Stimulated activated CD8-positive, alpha-beta memory T cell treated with anti-CD3 and anti-CD28 coated beads, Interleukin-7, amount 100 ng/mL, for 48 hours (primary cell): Measurements from ENCODE around the gene CCT5.
A peak's percentile ranks its signal among the peaks of the same experiment; 100 is the strongest.

Experiments used
- DNase-seq, 2 donors: peaks; one replicate each; pipeline ENCODE4 v3.0.0-alpha.2; 2020; ENCODE audit warnings: low read depth in 1 of 2; ENCODE audit errors: extremely low read depth in 1 of 2

The CCT5 gene

GRCh38 chr5:10249948-10250805, at the start of gene CCT5:
CCT5 (plus strand) TSS chr5:10250280; CDS start chr5:10250341, 61 bp downstream.
- peak; percentile 71 to 83 for DNase-seq

- DNase-seq = no peak
These were observed 48.7 kb upstream of the CCT5 start for GRCh38 chr5:10201223-10201868.

GRCh38 chr5:10202089-10202910, 47.8 kb upstream of the CCT5 start:
- DNase-seq = no peak

- DNase-seq = no peak
These were observed 41.1 kb upstream of the CCT5 start for GRCh38 chr5:10209004-10209403.

GRCh38 chr5:10213316-10213715, 36.8 kb upstream of the CCT5 start:
- no peak for DNase-seq

- DNase-seq = no peak
These were observed 36.0 kb upstream of the CCT5 start for GRCh38 chr5:10214041-10214440.

DNA sequence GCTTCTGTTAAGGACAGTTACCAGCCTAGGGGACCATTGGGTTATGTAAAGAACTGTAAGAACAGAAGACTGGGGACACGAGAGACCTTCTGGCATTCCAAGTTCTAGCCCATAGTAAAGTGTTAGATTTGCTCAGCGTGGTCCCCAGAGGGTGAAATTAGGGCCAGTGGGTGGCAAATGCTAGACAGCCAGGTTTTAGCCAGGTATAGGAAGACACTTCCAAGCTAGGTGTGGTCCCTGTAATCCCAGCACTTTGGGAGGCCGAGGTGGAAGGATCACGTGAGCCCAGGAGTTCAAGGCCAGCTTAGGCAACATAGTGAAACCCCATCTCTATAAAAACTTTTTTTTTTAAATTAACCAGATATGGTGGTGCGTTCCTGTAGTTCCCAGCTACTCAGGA, 34.7 kb upstream of the CCT5 start:
- DNase-seq = no peak

- DNase-seq = no peak
These were observed 34.0 kb upstream of the CCT5 start for GRCh38 chr5:10216107-10216506.

DNA sequence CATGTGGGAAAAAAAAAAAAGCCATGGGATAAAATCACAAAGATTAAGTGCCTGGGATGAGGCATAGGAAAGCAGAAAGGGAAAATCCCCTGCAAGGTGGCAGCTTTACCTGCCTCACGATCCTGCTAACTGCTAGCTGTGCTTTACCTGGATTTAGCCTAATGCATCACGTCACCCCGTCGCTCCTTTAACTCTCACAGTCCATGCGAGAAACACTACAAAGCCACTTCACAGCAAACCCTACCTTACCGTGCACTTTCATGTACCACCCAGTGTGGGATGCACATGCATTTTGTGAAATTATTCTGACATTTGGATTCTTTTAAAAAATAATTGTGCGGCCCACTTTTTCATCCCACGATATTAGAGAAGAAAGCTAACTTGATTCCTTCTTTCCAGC, 31.4 kb upstream of the CCT5 start:
- DNase-seq = no peak

DNA sequence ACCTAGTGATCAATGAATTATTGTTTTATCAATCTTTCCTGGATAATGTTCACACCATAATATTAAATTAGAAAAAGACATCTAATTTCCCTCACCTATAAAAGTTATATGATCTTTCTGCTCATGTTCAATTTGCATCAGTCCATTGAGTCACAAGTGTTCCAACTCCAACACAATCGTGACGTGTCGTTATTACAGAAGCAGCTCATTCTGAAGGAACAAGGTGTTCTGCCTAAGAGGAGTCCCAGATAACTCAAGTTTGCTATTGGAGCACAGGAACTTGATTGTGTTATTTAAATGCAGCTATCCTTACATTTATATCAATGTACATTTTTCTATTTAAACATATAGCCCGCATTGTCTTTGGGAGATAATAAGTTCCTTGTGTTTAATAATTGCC, 31.0 kb upstream of the CCT5 start:
- no peak for DNase-seq

- no peak for DNase-seq
These were observed 29.8 kb upstream of the CCT5 start for GRCh38 chr5:10220248-10220647.

DNA sequence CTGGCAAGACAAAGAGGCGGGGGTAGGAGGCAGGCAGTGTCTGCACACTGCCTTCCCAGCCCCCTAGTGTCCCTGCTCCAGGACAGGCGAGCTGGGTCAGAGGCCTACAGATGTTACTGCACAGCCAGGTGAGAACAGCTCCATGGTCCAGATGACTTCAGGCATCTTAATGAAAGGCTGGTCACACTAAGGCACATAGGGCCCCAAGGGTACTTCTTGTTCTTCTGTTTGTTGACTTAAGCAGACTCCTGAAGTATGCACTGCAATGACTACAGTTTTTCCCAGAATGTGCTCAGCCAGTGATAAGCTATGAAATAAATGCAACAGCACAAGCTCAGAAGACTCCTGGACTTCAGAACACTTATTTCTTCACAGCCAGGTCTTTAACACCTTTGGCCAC, 27.8 kb upstream of the CCT5 start:
- DNase-seq = no peak

GRCh38 chr5:10227379-10227778, 22.7 kb upstream of the CCT5 start:
- no peak for DNase-seq

DNA sequence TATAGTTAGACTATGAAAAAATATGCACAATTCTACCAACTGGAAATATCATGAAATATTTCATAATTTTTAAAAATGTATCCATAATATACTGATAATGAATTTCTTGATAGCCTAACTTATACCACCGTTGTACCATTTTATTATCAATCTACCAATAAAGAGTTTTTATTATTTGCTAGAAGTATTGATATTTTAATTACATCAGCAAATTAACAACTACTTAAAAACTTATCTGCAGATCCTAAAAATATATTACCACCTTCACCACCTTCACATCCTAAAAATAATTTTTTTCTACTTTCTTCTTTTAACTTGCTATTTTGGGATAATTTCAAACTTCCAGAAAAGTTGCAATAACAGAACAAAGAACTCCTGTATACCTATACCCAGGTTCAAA, 21.8 kb upstream of the CCT5 start:
- DNase-seq = no peak

DNA sequence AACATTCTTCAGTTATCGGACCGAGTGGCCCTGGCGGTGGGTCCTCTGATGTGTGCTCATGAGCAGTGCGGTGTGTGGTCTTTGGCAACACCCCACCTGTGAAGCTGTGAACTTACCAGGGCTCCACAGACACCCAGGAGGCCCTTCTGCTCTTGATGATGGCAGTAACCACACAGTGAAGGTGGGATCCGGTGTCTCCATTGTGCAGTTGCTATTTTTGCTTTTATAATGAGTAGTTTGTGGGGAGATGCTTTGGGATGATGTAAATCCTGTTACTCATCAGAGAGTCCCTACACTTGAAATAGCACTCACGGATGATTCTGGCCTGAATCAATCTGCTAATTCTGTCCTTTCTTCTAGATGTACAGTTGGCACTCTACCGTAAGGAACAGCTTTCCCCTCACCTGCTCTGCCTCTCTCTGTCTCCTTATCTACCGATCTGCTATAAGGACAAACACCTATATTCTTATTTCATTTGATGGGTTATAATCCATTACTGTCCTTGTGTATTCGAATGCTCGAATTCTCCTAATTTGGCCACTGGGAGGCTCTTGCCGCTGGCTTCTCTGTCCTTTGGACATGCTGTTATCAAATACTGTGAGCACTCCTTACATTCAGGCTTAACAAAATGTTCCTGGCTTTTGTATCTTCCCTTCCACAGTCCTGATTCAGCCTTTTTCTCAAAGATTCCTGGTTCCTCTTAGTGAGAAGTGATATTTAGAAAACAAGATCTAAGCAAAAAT, 20.6 kb upstream of the CCT5 start:
- DNase-seq = no peak

DNA sequence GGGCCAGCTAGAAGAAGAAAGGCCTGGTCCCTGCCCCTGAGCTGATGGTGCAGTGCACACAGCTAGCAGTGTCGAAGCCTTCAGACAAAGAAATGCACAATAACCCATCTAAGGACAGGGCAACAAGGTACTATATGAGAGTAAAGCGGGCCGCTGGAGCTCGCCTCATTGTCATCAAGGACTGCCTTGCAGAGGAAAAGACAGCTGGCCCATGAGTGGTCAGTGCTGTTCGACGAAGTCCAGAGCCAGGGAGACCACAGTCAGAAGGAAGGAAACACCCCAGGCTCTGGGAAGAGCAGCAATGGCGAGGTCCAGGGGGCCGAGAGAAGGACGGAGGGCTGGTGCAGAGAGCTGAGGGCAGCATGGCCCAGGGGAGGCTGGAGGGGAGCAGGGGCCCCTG, 17.7 kb upstream of the CCT5 start:
- DNase-seq = no peak

- DNase-seq = no peak
These were observed 17.1 kb upstream of the CCT5 start for GRCh38 chr5:10233011-10233410.

- no peak for DNase-seq
These were observed 16.6 kb upstream of the CCT5 start for GRCh38 chr5:10233505-10233904.

DNA sequence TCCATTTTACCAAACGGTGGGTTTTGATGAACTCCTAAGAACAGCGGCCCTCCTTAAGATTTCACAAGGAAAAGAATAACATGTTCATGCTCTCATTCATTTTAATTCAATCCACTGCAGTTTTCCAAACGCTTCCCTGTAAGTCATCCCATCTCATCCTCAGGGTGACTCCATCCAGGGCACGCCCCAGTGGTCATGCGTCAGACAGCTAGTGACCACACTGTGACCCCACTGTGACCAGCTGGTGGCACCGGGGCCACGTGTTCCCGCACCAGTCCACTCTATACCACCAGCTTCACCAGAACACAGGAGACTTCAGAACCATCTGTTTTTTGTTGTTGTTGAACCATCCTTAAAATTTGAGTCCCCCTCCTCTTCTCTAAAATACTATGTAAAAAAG, 14.7 kb upstream of the CCT5 start:
- no peak for DNase-seq

GRCh38 chr5:10243660-10244240, 6.3 kb upstream of the CCT5 start:
- DNase-seq = no peak
